Left lung (tissue), 10 donors: ENCODE results near the gene C9orf50. TPM values are rescaled to one million over a fixed set of nuclear protein-coding genes. Genes with fewer than 3 reads are reported as not detected.

Experiments used
- ATAC-seq: fragments of 200-7000 bp; cut with Tn5 transposase; one replicate; pipeline ENCODE4 v1.9.1; 2020; ENCODE audit warnings: moderate library complexity
- DNase-seq, 4 donors: peaks; one replicate each; pipeline ENCODE4 v3.0.0-alpha.2; 2013 to 2020
- H3K27ac ChIP-seq, 2 donors: fragments of 200-600 bp; sonication (generic) in 1 of 2; one replicate each; pipeline versions ENCODE4 v1.5.0 to v1.8.0; 2020 to 2021
- H3K27me3 ChIP-seq, 2 donors: fragments of 200-600 bp; sonication (generic) in 1 of 2; one replicate each; pipeline versions ENCODE4 v1.5.0 to v1.8.0; 2020 to 2021
- H3K36me3 ChIP-seq, 2 donors: fragments of 200-600 bp; sonication (generic) in 1 of 2; one replicate each; pipeline versions ENCODE4 v1.5.0 to v1.8.0; 2020 to 2021
- H3K4me1 ChIP-seq, 2 donors: fragments of 200-600 bp; one replicate each; pipeline ENCODE4 v1.8.0; 2021
- H3K4me3 ChIP-seq, 2 donors: fragments of 200-600 bp; sonication (generic) in 1 of 2; one replicate each; pipeline versions ENCODE4 v1.5.0 to v1.8.0; 2020 to 2021; ENCODE audit warnings: mild to moderate bottlenecking in 1 of 2
- H3K9me3 ChIP-seq, 2 donors: fragments of 200-600 bp; sonication (generic) in 1 of 2; one replicate each; pipeline versions ENCODE4 v1.5.0 to v1.8.0; 2020 to 2021
- CTCF ChIP-seq, 2 donors: fragments of 200-600 bp; sonication (generic) in 1 of 2; IDR thresholded peaks; one replicate each; pipeline versions ENCODE4 v1.5.0 to v1.8.0; 2021; ENCODE audit warnings: antibody characterized with exemption in 2 of 2
- intact Hi-C, 2 donors: fragments of 100-400 bp; cut with DNase I; formaldehyde crosslinking; loops; one replicate each; pipeline versions ENCODE4 v1.11.2 to v1.14.2; 2022
- polyA plus RNA-seq, 6 donors: library from polyadenylated mRNA; unstranded; fragments of 120-200 nt; gene quantifications; one replicate each; pipeline ENCODE4 v1.2.1, GENCODE V29; 2013; ENCODE audit not compliant: insufficient read length in 6 of 6
- total RNA-seq, 2 donors: library from RNA; stranded (reverse); fragmentation: NEBNext Ultra II Directional; extraction: Animal tissue kit (Norgen Biotek cat#: 25700); gene quantifications; one replicate each; pipeline ENCODE4 v1.2.1, GENCODE V29; 2021
- donor health status: DM: no; HTN: yes; CAD: no.
- donor health status: DM: no; HTN: no; CAD: no.

The C9orf50 gene
- total and polyA plus RNA-seq, 8 donors, result 0.18 to 0.51 (median 0.44) TPM; not detected in 2

- no peaks in the 10 kb centered on the region for H3K9me3 ChIP-seq
- H3K36me3 ChIP-seq, result no peaks in the 10 kb centered on the region
- no peak for TF ChIP-seq CTCF (IDR thresholded peaks at IDR 0.05)
- ATAC-seq, result no peak
- no peak overlapping the region for H3K27ac ChIP-seq
- DNase-seq, result peak in 1 of 4 donors; percentile 41
- no peak overlapping the region for H3K4me3 ChIP-seq
- intact Hi-C loops, result loop anchor here (5.0 to 10.0 kb wide), 3 partner anchors 437 to 475 kb away; partner anchors contain the start of gene IER5L (in 1 of the 2)
- peaks cover 0 to 11% of the 10 kb centered on the region in 2 donors for H3K27me3 ChIP-seq
- peaks cover 15 to 39% of the 10 kb centered on the region in 2 donors for H3K4me1 ChIP-seq
Measured at GRCh38 chr9:129612123-129612522, 8.8 kb downstream of the C9orf50 start.

GRCh38 chr9:129611307-129611800 is 9.5 kb downstream of the C9orf50 start:
- Histone ChIP-seq H3K27me3 (peaks cover 0 to 11% of the 10 kb centered on the region in 2 donors), H3K36me3 (no peaks in the 10 kb centered on the region), H3K9me3 (no peaks in the 10 kb centered on the region), H3K27ac (peak overlapping the region in 1 of 2 donors; percentile 82), H3K4me3 (peak overlapping the region in 1 of 2 donors; percentile 51), H3K4me1 (peaks cover 15 to 45% of the 10 kb centered on the region in 2 donors)
- ATAC-seq (no peak), DNase-seq (no peak)
- TF ChIP-seq CTCF (IDR thresholded peaks at IDR 0.05), result no peak
- intact Hi-C loops, result loop anchor here (5.0 to 10.0 kb wide), 3 partner anchors 437 to 474 kb away; partner anchors contain the start of gene IER5L (in 1 of the 2)

GRCh38 chr9:129610473-129611306 is 10.2 kb downstream of the C9orf50 start:
- H3K4me1 ChIP-seq, result peaks cover 15 to 45% of the 10 kb centered on the region in 2 donors
- ATAC-seq (peak; percentile 77), DNase-seq (peak; percentile 76 to 94 (median 82))
- no peaks in the 10 kb centered on the region for H3K36me3 ChIP-seq
- intact Hi-C loops, result loop anchor here (5.0 to 10.0 kb wide), 3 partner anchors 436 to 473 kb away; partner anchors contain the start of gene IER5L (in 1 of the 2)
- H3K27ac ChIP-seq, result peak overlapping the region; percentile 82 to 85
- peak; percentile 93 to 97 for TF ChIP-seq CTCF (IDR thresholded peaks at IDR 0.05)
- peak overlapping the region; percentile 51 to 56 for H3K4me3 ChIP-seq
- peaks cover 0 to 11% of the 10 kb centered on the region in 2 donors for H3K27me3 ChIP-seq
- H3K9me3 ChIP-seq, result no peaks in the 10 kb centered on the region

- H3K27ac ChIP-seq, result peak overlapping the region; percentile 82 to 85
- H3K9me3 ChIP-seq, result no peaks in the 10 kb centered on the region
- DNase-seq (no peak), ATAC-seq (no peak)
- intact Hi-C loops, result loop anchor here (5.0 to 10.0 kb wide), 3 partner anchors 435 to 473 kb away; partner anchors contain the start of gene IER5L (in 1 of the 2)
- H3K27me3 ChIP-seq, result peaks cover 0 to 11% of the 10 kb centered on the region in 2 donors
- H3K36me3 ChIP-seq, result no peaks in the 10 kb centered on the region
- peak overlapping the region; percentile 51 to 56 for H3K4me3 ChIP-seq
- H3K4me1 ChIP-seq, result peaks cover 15 to 45% of the 10 kb centered on the region in 2 donors
- no peak for TF ChIP-seq CTCF (IDR thresholded peaks at IDR 0.05)
Measured at GRCh38 chr9:129610213-129610472, 10.8 kb downstream of the C9orf50 start.
